AG04449 (cell line): ENCODE data around the gene MGAT5.

Experiments used
- CTCF ChIA-PET: fragments of 350-600 bp; formaldehyde crosslinking; extraction: SDS; loops from one replicate; lab custom pipeline; 2021; ENCODE audit warnings: antibody characterized with exemption; lab: Yijun Ruan, JAX
- POLR2A ChIA-PET: fragments of 400-600, 350-600 bp; formaldehyde crosslinking; extraction: SDS; loops from one replicate; lab custom pipeline; 2020; ENCODE audit warnings: antibody characterized with exemption, inconsistent platforms; lab: Yijun Ruan, JAX
- DNase-seq: peaks from one replicate; pipeline ENCODE4 v3.0.0-alpha.2; 2010; ENCODE audit warnings: low read depth, low spot score
- H3K4me3 ChIP-seq: 2 replicates; pipeline ENCODE4 v1.5.1; 2011; ENCODE audit warnings: low read depth, mild to moderate bottlenecking, control low read depth, low read length
- TF ChIP-seq, protein P1 (sequence below): IDR thresholded peaks from one replicate; pipeline ENCODE4 v1.5.1; 2011; ENCODE audit warnings: mild to moderate bottlenecking, moderate library complexity, low read length, control low read depth, inconsistent platforms; ENCODE audit not compliant: insufficient read depth; ENCODE audit errors: missing control alignments

Gene MGAT5

DNA sequence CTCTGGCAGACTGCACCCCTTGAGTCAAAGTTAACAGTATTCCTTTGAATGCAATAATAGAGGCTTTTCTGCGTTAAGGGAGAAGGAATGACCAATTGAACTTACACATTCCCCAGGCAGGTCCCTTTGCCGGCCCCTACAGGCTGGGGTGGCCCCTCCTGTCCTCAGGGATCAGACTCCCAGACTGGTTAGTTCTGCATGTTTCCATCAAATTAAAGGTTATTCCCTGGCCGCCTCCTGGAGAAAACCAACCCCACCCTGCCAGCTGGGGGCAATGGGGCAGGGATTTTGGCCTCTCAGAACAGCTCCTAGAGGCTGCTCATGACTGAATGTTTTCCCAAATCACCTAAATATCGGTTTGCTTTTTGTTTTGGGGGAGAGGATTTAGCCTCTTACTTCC lies 199.6 kb downstream of the MGAT5 start:
- TF ChIP-seq, protein P1, sequence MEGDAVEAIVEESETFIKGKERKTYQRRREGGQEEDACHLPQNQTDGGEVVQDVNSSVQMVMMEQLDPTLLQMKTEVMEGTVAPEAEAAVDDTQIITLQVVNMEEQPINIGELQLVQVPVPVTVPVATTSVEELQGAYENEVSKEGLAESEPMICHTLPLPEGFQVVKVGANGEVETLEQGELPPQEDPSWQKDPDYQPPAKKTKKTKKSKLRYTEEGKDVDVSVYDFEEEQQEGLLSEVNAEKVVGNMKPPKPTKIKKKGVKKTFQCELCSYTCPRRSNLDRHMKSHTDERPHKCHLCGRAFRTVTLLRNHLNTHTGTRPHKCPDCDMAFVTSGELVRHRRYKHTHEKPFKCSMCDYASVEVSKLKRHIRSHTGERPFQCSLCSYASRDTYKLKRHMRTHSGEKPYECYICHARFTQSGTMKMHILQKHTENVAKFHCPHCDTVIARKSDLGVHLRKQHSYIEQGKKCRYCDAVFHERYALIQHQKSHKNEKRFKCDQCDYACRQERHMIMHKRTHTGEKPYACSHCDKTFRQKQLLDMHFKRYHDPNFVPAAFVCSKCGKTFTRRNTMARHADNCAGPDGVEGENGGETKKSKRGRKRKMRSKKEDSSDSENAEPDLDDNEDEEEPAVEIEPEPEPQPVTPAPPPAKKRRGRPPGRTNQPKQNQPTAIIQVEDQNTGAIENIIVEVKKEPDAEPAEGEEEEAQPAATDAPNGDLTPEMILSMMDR = no peak
- CTCF ChIA-PET = interaction anchor here (1.3 to 10.8 kb wide), 12 partner anchors 8 to 445 kb away, joined by 3 to 154 read pairs (median 38); no protein-coding TSS in a partner anchor

DNA sequence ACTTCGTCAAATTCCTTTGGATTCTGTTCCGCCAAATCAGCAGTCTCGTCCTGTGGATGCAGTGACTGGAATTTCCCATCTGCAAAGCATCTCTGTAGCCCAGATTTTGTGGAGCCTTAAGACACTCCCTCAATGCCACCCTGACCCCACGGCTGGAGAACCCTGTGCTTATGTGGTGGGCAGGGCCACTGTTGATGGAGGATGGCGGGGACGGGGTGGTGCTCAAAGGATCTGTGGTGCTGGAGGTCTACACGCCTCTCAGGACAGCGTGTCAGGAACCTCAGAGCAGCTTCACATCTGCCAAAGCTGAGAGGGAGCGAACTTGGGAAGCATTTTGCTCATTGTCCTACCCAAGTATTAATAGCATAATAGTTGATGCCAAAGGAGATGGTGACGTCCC lies 200.1 kb downstream of the MGAT5 start:
- DNase-seq = no peak
- TF ChIP-seq, protein P1 = no peak
- CTCF ChIA-PET = interaction anchor here (0.7 to 10.8 kb wide), 6 partner anchors 18 to 336 kb away, joined by 3 to 154 read pairs (median 41); no protein-coding TSS in a partner anchor
- H3K4me3 ChIP-seq = no peak overlapping the region
- POLR2A ChIA-PET = no interaction called here

More for the DNA sequence above, 199.6 kb downstream of the MGAT5 start:
- DNase-seq = no peak
- no peak overlapping the region for H3K4me3 ChIP-seq
- POLR2A ChIA-PET = no interaction called here

DNA sequence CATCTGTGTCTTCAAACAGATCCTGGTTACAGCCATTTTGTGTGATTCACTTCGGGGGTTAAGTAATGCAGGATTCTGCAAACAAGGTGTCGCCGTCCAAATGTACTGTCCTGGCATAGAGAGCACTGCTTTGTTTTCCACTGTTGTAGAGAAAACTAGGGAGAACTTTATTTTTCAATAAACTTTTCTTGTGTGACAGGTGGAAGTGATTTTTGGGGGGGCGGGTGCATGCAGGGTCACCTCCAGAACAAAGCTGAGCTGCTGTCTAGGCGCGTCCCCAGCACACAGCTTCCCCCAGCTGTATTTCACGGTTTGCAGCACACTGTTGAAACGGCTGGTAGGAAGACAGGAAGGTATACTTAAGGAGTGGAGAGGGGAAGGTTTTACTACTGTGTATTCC lies 200.6 kb downstream of the MGAT5 start:
- ChIA-PET POLR2A (interaction anchor here (0.6 kb wide), 1 partner anchor 56 kb away, joined by 3 read pairs; no protein-coding TSS in a partner anchor), CTCF (interaction anchor here (0.6 to 10.8 kb wide), 9 partner anchors 12 to 444 kb away, joined by 3 to 154 read pairs (median 3); no protein-coding TSS in a partner anchor)
- H3K4me3 ChIP-seq = no peak overlapping the region
- no peak for DNase-seq
- TF ChIP-seq, protein P1 = no peak

DNA sequence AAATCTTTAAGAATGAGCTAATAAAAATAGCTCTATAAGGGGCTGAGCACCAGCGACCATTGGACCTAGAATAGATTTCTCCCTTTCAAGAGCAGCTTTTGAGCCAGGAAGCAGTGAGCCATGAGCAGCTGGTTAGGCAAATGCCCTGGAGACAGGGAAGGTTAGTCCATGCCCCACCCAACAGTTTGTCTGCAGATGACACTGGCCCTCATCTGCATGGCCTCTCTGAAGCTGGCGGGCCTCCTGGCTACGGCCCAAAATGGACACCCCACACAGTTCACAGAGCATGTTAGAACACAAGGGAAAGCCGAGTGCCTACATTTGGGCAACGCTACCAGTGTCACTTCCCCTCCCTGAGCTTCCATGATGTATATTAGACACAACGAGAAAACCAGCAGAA lies 201.1 kb downstream of the MGAT5 start:
- no peak for DNase-seq
- TF ChIP-seq, protein P1 = no peak
- ChIA-PET POLR2A (interaction anchor here (0.6 kb wide), 1 partner anchor 56 kb away, joined by 3 read pairs; no protein-coding TSS in a partner anchor), CTCF (interaction anchor here (0.6 to 10.8 kb wide), 8 partner anchors 13 to 570 kb away, joined by 3 to 154 read pairs (median 3); no protein-coding TSS in a partner anchor)
- H3K4me3 ChIP-seq = no peak overlapping the region

DNA sequence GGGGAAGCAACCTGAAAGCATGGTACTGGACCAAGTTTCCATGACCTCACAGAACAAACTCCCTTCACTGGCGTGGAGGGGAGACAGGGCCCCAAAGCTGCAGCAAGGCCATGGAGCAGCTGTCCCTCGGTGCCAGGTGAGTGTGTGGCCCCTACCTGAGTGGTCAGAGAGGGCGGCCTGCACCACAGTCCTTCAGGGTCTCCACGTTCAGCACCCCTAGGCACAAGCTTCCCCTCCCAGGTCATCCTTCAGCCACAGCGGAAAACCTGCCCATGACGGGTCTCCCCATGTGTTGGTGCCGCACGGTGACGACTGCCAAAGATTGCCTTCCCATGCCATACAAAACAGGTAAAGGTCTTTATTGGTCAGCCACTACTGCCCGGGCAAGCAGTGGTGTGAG lies 201.6 kb downstream of the MGAT5 start:
- ChIA-PET CTCF (interaction anchor here (0.8 to 10.8 kb wide), 7 partner anchors 13 to 571 kb away, joined by 3 to 154 read pairs (median 4); no protein-coding TSS in a partner anchor), POLR2A (no interaction called here)
- H3K4me3 ChIP-seq = no peak overlapping the region

DNA sequence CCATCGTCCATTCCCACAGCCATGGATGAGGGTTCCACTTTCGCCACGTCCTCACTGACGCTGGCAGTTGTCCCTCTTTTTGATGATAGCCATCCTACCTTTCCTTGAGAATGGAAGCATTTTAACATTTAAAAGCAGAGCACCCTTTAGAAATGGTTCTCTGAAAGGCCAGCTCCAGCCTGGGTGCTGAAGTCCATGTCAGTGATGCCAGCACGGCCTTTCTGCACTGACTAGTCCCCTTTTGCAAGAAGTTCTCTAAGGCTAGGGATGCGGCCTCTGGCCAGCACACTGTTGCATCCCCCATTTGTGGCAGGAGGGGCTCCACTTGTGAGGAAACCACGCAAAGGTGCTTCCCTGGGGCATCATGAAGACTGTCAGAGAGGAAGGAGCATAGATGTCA lies 203.5 kb downstream of the MGAT5 start:
- H3K4me3 ChIP-seq = no peak overlapping the region
- POLR2A ChIA-PET = no interaction called here
- CTCF ChIA-PET = no interaction called here
- TF ChIP-seq, protein P1 = no peak
- DNase-seq = no peak

More for the DNA sequence above, 201.6 kb downstream of the MGAT5 start:
- TF ChIP-seq, protein P1 = no peak
- no peak for DNase-seq
